Esophagus muscularis mucosa (tissue), 4 donors: ENCODE data around the gene GDF10.

ENCODE experiments used
- CTCF ChIP-seq, 3 experiments: fragments of 200-600 bp in 2 of 3; fragments of 450-650 bp in 1 of 3; sonication (generic) in 2 of 3; IDR thresholded peaks; one replicate each; pipeline ENCODE4 v1.5.1; 2017 to 2019; ENCODE audit warnings: antibody characterized with exemption in 3 of 3, mild to moderate bottlenecking in 2 of 3, moderate library complexity in 1 of 3
- EP300 ChIP-seq: sonication (generic); formaldehyde crosslinking; IDR thresholded peaks from one replicate; pipeline ENCODE4 v1.6.1; 2017; ENCODE audit warnings: antibody characterized with exemption
- POLR2AphosphoS5 ChIP-seq, 2 donors: sonication (generic); formaldehyde crosslinking; IDR thresholded peaks; one replicate each; pipeline ENCODE4 v1.6.1; 2017; ENCODE audit warnings: antibody characterized with exemption in 2 of 2

- no peak for TF ChIP-seq POLR2AphosphoS5 (IDR thresholded peaks at IDR 0.05)
- no peak for TF ChIP-seq CTCF (IDR thresholded peaks at IDR 0.05)
- TF ChIP-seq EP300: no peak
Measured at GRCh38 chr10:47295411-47295810, 4.6 kb upstream of the GDF10 start.
